HG02571 (cell line): Measurements from ENCODE around the gene OSBPL10.

ENCODE experiments used
- ATAC-seq: cut with Tn5 transposase; IDR thresholded peaks from one replicate; pipeline ENCODE4 v1.9.1; 2021; ENCODE audit warnings: mild to moderate bottlenecking, moderate library complexity; ENCODE audit not compliant: unreplicated experiment

The OSBPL10 gene

GRCh38 chr3:31960793-31961431 is 20.1 kb downstream of the OSBPL10 start:
- peak; percentile 59 for ATAC-seq

- peak; percentile 23 for ATAC-seq
These were observed 20.9 kb downstream of the OSBPL10 start for GRCh38 chr3:31959951-31960792.

- no peak for ATAC-seq
These were observed 21.8 kb downstream of the OSBPL10 start for GRCh38 chr3:31959251-31959650.

GRCh38 chr3:31958701-31959152 is 22.3 kb downstream of the OSBPL10 start:
- ATAC-seq = no peak

- no peak for ATAC-seq
These were observed 24.0 kb downstream of the OSBPL10 start for GRCh38 chr3:31957106-31957505.

- ATAC-seq = no peak
These were observed 25.5 kb downstream of the OSBPL10 start for GRCh38 chr3:31955581-31955980.

GRCh38 chr3:31953636-31954035 is 27.4 kb downstream of the OSBPL10 start:
- ATAC-seq = no peak

- ATAC-seq = no peak
These were observed 28.0 kb downstream of the OSBPL10 start for GRCh38 chr3:31953091-31953490.

GRCh38 chr3:31952205-31952604 is 28.9 kb downstream of the OSBPL10 start:
- ATAC-seq = peak; percentile 64

- ATAC-seq = no peak
These were observed 32.8 kb downstream of the OSBPL10 start for GRCh38 chr3:31948280-31948679.

GRCh38 chr3:31947671-31948091 is 33.4 kb downstream of the OSBPL10 start:
- no peak for ATAC-seq

GRCh38 chr3:31947162-31947561 is 33.9 kb downstream of the OSBPL10 start:
- ATAC-seq = no peak

- ATAC-seq = no peak
These were observed 34.5 kb downstream of the OSBPL10 start for GRCh38 chr3:31946484-31947081.

GRCh38 chr3:31945738-31946052 is 35.4 kb downstream of the OSBPL10 start:
- no peak for ATAC-seq

- ATAC-seq = no peak
These were observed 38.0 kb downstream of the OSBPL10 start for GRCh38 chr3:31943041-31943440.

- ATAC-seq = no peak
These were observed 38.6 kb downstream of the OSBPL10 start for GRCh38 chr3:31942446-31942845.

GRCh38 chr3:31937225-31937624 is 43.8 kb downstream of the OSBPL10 start:
- ATAC-seq = no peak

GRCh38 chr3:31936420-31937060 is 44.5 kb downstream of the OSBPL10 start:
- ATAC-seq = no peak

GRCh38 chr3:31934866-31935265 is 46.2 kb downstream of the OSBPL10 start:
- ATAC-seq = no peak

GRCh38 chr3:31934018-31934417 is 47.0 kb downstream of the OSBPL10 start:
- ATAC-seq = no peak

GRCh38 chr3:31932990-31933389 is 48.1 kb downstream of the OSBPL10 start:
- no peak for ATAC-seq
